Tibial nerve (tissue), 4 donors: ENCODE measurements around the gene HOXB5.

ENCODE experiments used
- CTCF ChIP-seq, 5 experiments: fragments of 200-600 bp in 3 of 5; fragments of 450-650 bp in 2 of 5; sonication (generic) in 3 of 5; IDR thresholded peaks; one replicate each; pipeline ENCODE4 v1.5.1; 2016 to 2019; ENCODE audit warnings: antibody characterized with exemption in 5 of 5, mild to moderate bottlenecking in 3 of 5, moderate library complexity in 2 of 5
- EP300 ChIP-seq, 2 donors: sonication (generic); formaldehyde crosslinking; IDR thresholded peaks; one replicate each; pipeline ENCODE4 v1.6.1; 2017; ENCODE audit warnings: antibody characterized with exemption in 2 of 2, mild to moderate bottlenecking in 1 of 2
- POLR2A ChIP-seq, 2 donors: fragments of 450-650 bp; IDR thresholded peaks; one replicate each; pipeline ENCODE4 v1.6.1; 2017; ENCODE audit warnings: antibody characterized with exemption in 2 of 2, mild to moderate bottlenecking in 2 of 2, moderate library complexity in 2 of 2

- no peak for TF ChIP-seq EP300 (IDR thresholded peaks at IDR 0.05)
- no peak for TF ChIP-seq CTCF (IDR thresholded peaks at IDR 0.05)
- TF ChIP-seq POLR2A (IDR thresholded peaks at IDR 0.05): no peak
Observed at GRCh38 chr17:48564188-48565021, 29.2 kb downstream of the HOXB5 start.
